Upper lobe of right lung (tissue), 1 donor: Measurements from ENCODE around the gene CAPS. TPM values are rescaled to one million over a fixed set of nuclear protein-coding genes. Genes with fewer than 3 reads are reported as not detected.

ENCODE experiments used
- ATAC-seq: fragments of 200-7000 bp; cut with Tn5 transposase; one replicate; pipeline ENCODE4 v1.9.1; 2020; ENCODE audit warnings: mild to moderate bottlenecking, moderate library complexity
- DNase-seq: peaks from one replicate; pipeline ENCODE4 v3.0.0-alpha.2; 2020
- H3K27ac ChIP-seq: fragments of 200-600 bp; one replicate; pipeline ENCODE4 v1.8.0; 2022
- H3K27me3 ChIP-seq: fragments of 200-600 bp; one replicate; pipeline ENCODE4 v1.8.0; 2022; ENCODE audit warnings: mild to moderate bottlenecking
- H3K36me3 ChIP-seq: fragments of 200-600 bp; one replicate; pipeline ENCODE4 v1.8.0; 2022
- H3K4me1 ChIP-seq: fragments of 200-600 bp; one replicate; pipeline ENCODE4 v1.8.0; 2022
- H3K4me3 ChIP-seq: fragments of 200-600 bp; one replicate; pipeline ENCODE4 v1.8.0; 2022; ENCODE audit warnings: mild to moderate bottlenecking
- H3K9me3 ChIP-seq: fragments of 200-600 bp; one replicate; pipeline ENCODE4 v1.8.0; 2022
- intact Hi-C: fragments of 100-400 bp; cut with DNase I; formaldehyde crosslinking; loops from one replicate; pipeline ENCODE4 v1.11.0; 2022
- total RNA-seq: library from RNA; stranded (reverse); fragmentation: NEBNext Ultra II Directional; extraction: Animal tissue kit (Norgen Biotek cat#: 25700); gene quantifications from one replicate; pipeline ENCODE4 v1.2.1, GENCODE V29; 2021
- TF ChIP-seq, protein P1 (sequence below): fragments of 200-600 bp; IDR thresholded peaks from one replicate; pipeline ENCODE4 v1.8.0; 2022; ENCODE audit warnings: antibody characterized with exemption
- donor health status: DM: no; HTN: yes; CAD: no; lungs with severe emphysema.

Gene CAPS
- total RNA-seq, 1 donor from 2014 or later: 12.5 TPM

- intact Hi-C loops: no loop called here
- H3K27ac ChIP-seq: no peak overlapping the region
- no peak for ATAC-seq
- H3K27me3 ChIP-seq: no peaks in the 10 kb centered on the region
- no peak overlapping the region for H3K4me3 ChIP-seq
- DNase-seq: no peak
- H3K4me1 ChIP-seq: no peaks in the 10 kb centered on the region
- no peaks in the 10 kb centered on the region for H3K9me3 ChIP-seq
- TF ChIP-seq, protein P1, sequence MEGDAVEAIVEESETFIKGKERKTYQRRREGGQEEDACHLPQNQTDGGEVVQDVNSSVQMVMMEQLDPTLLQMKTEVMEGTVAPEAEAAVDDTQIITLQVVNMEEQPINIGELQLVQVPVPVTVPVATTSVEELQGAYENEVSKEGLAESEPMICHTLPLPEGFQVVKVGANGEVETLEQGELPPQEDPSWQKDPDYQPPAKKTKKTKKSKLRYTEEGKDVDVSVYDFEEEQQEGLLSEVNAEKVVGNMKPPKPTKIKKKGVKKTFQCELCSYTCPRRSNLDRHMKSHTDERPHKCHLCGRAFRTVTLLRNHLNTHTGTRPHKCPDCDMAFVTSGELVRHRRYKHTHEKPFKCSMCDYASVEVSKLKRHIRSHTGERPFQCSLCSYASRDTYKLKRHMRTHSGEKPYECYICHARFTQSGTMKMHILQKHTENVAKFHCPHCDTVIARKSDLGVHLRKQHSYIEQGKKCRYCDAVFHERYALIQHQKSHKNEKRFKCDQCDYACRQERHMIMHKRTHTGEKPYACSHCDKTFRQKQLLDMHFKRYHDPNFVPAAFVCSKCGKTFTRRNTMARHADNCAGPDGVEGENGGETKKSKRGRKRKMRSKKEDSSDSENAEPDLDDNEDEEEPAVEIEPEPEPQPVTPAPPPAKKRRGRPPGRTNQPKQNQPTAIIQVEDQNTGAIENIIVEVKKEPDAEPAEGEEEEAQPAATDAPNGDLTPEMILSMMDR: no peak
- peaks cover 100% of the 10 kb centered on the region for H3K36me3 ChIP-seq
Observed at GRCh38 chr19:5926641-5927440, 12.8 kb downstream of the CAPS start.

DNA sequence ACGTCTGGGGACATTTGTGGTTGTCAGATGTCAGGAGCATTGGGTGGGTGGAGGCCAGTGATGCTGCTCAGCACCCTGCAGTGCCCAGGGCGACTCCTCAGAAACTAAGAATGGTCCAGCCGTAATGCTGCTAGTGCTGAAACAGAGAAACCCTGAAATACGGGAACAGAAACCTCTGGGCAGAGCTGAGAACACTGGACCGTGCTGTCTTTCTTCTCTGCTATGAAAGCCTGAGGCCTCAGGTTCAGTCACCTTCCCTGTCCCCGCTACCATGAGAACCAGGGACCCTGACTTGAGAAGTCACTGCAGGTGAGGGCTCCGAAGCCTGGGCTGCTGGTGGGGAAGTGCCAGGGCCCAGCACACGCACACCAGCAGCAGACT, 13.4 kb downstream of the CAPS start:
- no peak for ATAC-seq

DNA sequence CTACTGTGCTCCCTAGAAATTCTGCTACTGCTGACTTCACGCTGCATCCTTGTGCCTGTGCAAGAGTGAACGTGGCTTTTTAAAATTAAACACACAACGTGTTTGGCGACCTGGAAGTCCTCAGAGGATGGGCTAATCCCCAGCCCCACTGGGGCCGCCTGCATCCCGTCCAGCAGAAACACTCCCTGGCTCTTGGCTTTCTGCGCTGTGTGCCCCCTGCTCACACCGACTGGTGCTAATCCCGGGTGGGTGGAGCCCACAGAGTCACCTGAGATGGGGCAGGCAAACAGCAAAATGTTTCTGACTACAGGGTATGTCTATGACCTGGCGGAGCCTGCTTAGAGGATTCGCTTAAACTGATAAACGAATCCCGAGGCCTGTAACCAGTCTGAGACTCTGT, 15.1 kb downstream of the CAPS start:
- Histone ChIP-seq H3K4me1 (peaks cover 7% of the 10 kb centered on the region), H3K9me3 (no peaks in the 10 kb centered on the region), H3K27me3 (no peaks in the 10 kb centered on the region), H3K27ac (no peak overlapping the region), H3K4me3 (no peak overlapping the region), H3K36me3 (peaks cover 84% of the 10 kb centered on the region)
- no peak for DNase-seq
- no peak for ATAC-seq
- intact Hi-C loops: no loop called here
- TF ChIP-seq, protein P1: no peak

More for the DNA sequence above, 13.4 kb downstream of the CAPS start:
- no peaks in the 10 kb centered on the region for H3K27me3 ChIP-seq
- H3K9me3 ChIP-seq: no peaks in the 10 kb centered on the region
- DNase-seq: no peak
- no peak overlapping the region for H3K4me3 ChIP-seq
- H3K4me1 ChIP-seq: no peaks in the 10 kb centered on the region
- H3K36me3 ChIP-seq: peaks cover 100% of the 10 kb centered on the region
- intact Hi-C loops: no loop called here
- TF ChIP-seq, protein P1: no peak
- no peak overlapping the region for H3K27ac ChIP-seq

GRCh38 chr19:5929625-5930024, 15.6 kb downstream of the CAPS start:
- H3K27ac ChIP-seq: no peak overlapping the region
- ATAC-seq (no peak), DNase-seq (no peak)
- H3K9me3 ChIP-seq: no peaks in the 10 kb centered on the region
- TF ChIP-seq, protein P1: no peak
- intact Hi-C loops: no loop called here
- H3K4me3 ChIP-seq: no peak overlapping the region
- H3K36me3 ChIP-seq: peaks cover 80% of the 10 kb centered on the region
- no peaks in the 10 kb centered on the region for H3K27me3 ChIP-seq
- peaks cover 11% of the 10 kb centered on the region for H3K4me1 ChIP-seq

DNA sequence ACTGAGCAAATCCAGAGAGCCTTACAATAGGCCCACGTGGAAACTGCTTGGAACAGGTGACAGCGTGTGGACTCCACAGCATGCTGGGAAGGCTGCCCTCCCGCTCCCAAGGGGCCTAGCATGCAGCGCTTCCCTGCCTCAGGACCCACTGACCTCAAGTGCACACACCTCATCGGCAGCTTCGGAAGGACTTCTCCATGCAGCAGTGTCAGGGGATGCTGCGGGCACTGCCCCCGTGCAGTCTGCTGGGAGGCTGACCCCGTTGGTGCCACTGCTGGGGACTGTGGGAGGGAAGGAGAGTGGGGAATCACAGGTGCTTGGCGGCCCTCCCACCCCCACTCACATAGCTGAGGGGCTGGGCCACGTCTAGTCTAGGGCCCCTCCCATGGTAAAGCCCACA, 17.2 kb downstream of the CAPS start:
- Histone ChIP-seq H3K27ac (no peak overlapping the region), H3K36me3 (peaks cover 63% of the 10 kb centered on the region), H3K4me3 (no peak overlapping the region), H3K27me3 (no peaks in the 10 kb centered on the region), H3K4me1 (peaks cover 28% of the 10 kb centered on the region), H3K9me3 (no peaks in the 10 kb centered on the region)
- TF ChIP-seq, protein P1: no peak
- ATAC-seq: no peak
- intact Hi-C loops: no loop called here
- DNase-seq: no peak
